K562 (cell line): Measurements from ENCODE around the gene MYG1. TPM values are rescaled to one million over a fixed set of nuclear protein-coding genes. Genes with fewer than 3 reads are reported as not detected.
A peak's percentile ranks its signal among the peaks of the same experiment; 100 is the strongest.

Experiments used
- ATAC-seq: fragments of 200-7000 bp; cut with Tn5 transposase; 3 replicates; pipeline ENCODE4 v1.9.1; 2020; ENCODE audit warnings: moderate library complexity
- BruUV-seq: library from RNA; stranded (reverse); fragments of 400-500 nt; replicated peaks from 2 replicates; lab custom pipeline; 2021; lab: Mats Ljungman, UMichigan
- CTCF ChIA-PET: fragments of 300-600 bp; formaldehyde crosslinking; extraction: SDS; loops from one replicate; lab custom pipeline; 2021; ENCODE audit warnings: low intra/inter-chr PET ratio; lab: Yijun Ruan, JAX
- POLR2A ChIA-PET: fragments of 300-600, 350-650 bp; sonication (Branson Sonifier 250); formaldehyde crosslinking; extraction: SDS; loops from one replicate; lab custom pipeline; 2021; ENCODE audit warnings: antibody characterized with exemption, inconsistent platforms; lab: Yijun Ruan, JAX
- DNase-seq, 4 experiments: peaks; one replicate each; pipeline versions ENCODE4 v3.0.0 to v3.0.0-alpha.2; 2011 to 2018; ENCODE audit warnings: low spot score in 3 of 4, mixed read lengths in 3 of 4; ENCODE audit errors: extremely low read depth in 1 of 4
- FAIRE-seq: peaks from 2 replicates; lab custom pipeline; 2011; peaks lifted over from hg19 to GRCh38; lab: Jason Lieb, UNC
- H2AFZ ChIP-seq: 2 replicates; pipeline ENCODE4 v1.6.0; 2011; ENCODE audit warnings: low read depth, low read length, control low read depth, inconsistent platforms
- H3K27ac ChIP-seq: fragments of 200-600 bp; 3 replicates; pipeline ENCODE4 v1.8.0; 2011; ENCODE audit warnings: low read depth, mild to moderate bottlenecking, control low read depth, inconsistent platforms, low read length, moderate library complexity, mixed read lengths; ENCODE audit errors: extremely low read depth
- H3K27me3 ChIP-seq, 2 experiments: fragments of 300-600 bp in 1 of 2; 2 replicates in 1 of 2; 3 replicates in 1 of 2; pipeline versions ENCODE4 v1.6.0 to v1.8.0; 2011; ENCODE audit warnings: inconsistent platforms in 2 of 2, low read length in 2 of 2, mild to moderate bottlenecking in 1 of 2, mixed read lengths in 1 of 2, moderate library complexity in 1 of 2; ENCODE audit not compliant: control insufficient read depth in 2 of 2, insufficient read depth in 2 of 2
- H3K36me3 ChIP-seq: fragments of 300-600 bp; 3 replicates; pipeline ENCODE4 v1.8.0; 2011; ENCODE audit warnings: mild to moderate bottlenecking, low read length, inconsistent platforms; ENCODE audit not compliant: control insufficient read depth, insufficient read depth
- H3K4me1 ChIP-seq, 2 experiments: fragments of 200-600 bp in 1 of 2; replicated peaks in 1 of 2; 2 replicates in 1 of 2; 3 replicates in 1 of 2; pipeline versions ENCODE4 v1.5.1 to v1.8.0; 2011; ENCODE audit warnings: inconsistent platforms in 2 of 2, low read length in 2 of 2, mild to moderate bottlenecking in 1 of 2, mixed read lengths in 1 of 2, moderate library complexity in 1 of 2; ENCODE audit not compliant: control insufficient read depth in 2 of 2, insufficient read depth in 2 of 2
- H3K4me2 ChIP-seq: 2 replicates; pipeline ENCODE4 v1.6.1; 2011; ENCODE audit warnings: low read length, control low read depth, inconsistent platforms, mixed read lengths; ENCODE audit not compliant: insufficient read depth
- H3K4me3 ChIP-seq: fragments of 200-600 bp; sonication (generic), shearing (Covaris generic); 2 replicates; pipeline ENCODE4 v1.5.1; 2016; ENCODE audit warnings: control low read depth, inconsistent platforms
- H3K79me2 ChIP-seq: fragments of 200-600 bp; 3 replicates; pipeline ENCODE4 v1.8.0; 2011; ENCODE audit warnings: low read length, inconsistent platforms; ENCODE audit not compliant: control insufficient read depth, insufficient read depth
- H3K9ac ChIP-seq, 2 experiments: 2 replicates each; pipeline versions ENCODE4 v1.6.0 to v1.6.1; 2011; ENCODE audit warnings: low read depth in 2 of 2, low read length in 2 of 2, control low read depth in 1 of 2, inconsistent platforms in 1 of 2, mild to moderate bottlenecking in 1 of 2, mixed read lengths in 1 of 2; ENCODE audit not compliant: insufficient read depth in 1 of 2
- H3K9me1 ChIP-seq: one replicate; pipeline ENCODE4 v1.6.0; 2011; ENCODE audit warnings: inconsistent platforms, mild to moderate bottlenecking, low read length, moderate library complexity; ENCODE audit not compliant: control insufficient read depth, insufficient read depth
- H3K9me3 ChIP-seq: replicated peaks from 2 replicates; pipeline ENCODE4 v1.5.1; 2011; ENCODE audit warnings: low read depth, low read length, inconsistent platforms; ENCODE audit not compliant: control insufficient read depth, insufficient read depth
- H4K20me1 ChIP-seq: replicated peaks from 2 replicates; pipeline ENCODE4 v1.6.1; 2011; ENCODE audit warnings: low read length, inconsistent platforms, mixed read lengths; ENCODE audit not compliant: control insufficient read depth, insufficient read depth
- ARID2 ChIP-seq: fragments of 450-650 bp; IDR thresholded peaks from 2 replicates; pipeline ENCODE4 v1.6.1; 2017; ENCODE audit warnings: antibody characterized with exemption, mild to moderate bottlenecking
- ARNT ChIP-seq, 2 experiments: fragments of 450-650 bp; IDR thresholded peaks; 2 replicates each; pipeline ENCODE4 v1.6.1; 2016; ENCODE audit warnings: mild to moderate bottlenecking in 1 of 2
- EP300 ChIP-seq: IDR thresholded peaks from 2 replicates; pipeline ENCODE4 v1.6.1; 2012; ENCODE audit warnings: low read length, improper control_type of control experiment
- HDGF ChIP-seq: fragments of 450-650 bp; IDR thresholded peaks from 2 replicates; pipeline ENCODE4 v1.6.1; 2016
- MEF2D ChIP-seq: conservative IDR thresholded peaks from 2 replicates; pipeline ENCODE4 v1.6.1; 2016; ENCODE audit warnings: low read depth, missing genetic modification characterization, missing compliant biosample characterization
- NBN ChIP-seq: fragments of 450-650 bp; IDR thresholded peaks from 2 replicates; pipeline ENCODE4 v1.6.1; 2016; ENCODE audit warnings: low read depth, mild to moderate bottlenecking
- NCOA4 ChIP-seq: fragments of 450-650 bp; IDR thresholded peaks from 2 replicates; pipeline ENCODE4 v1.6.1; 2018; ENCODE audit warnings: mild to moderate bottlenecking; ENCODE audit not compliant: partially characterized antibody
- NFIC ChIP-seq: fragments of 450-650 bp; IDR thresholded peaks from 2 replicates; pipeline ENCODE4 v1.6.1; 2017; ENCODE audit warnings: mild to moderate bottlenecking, inconsistent platforms
- PHF8 ChIP-seq: fragments of 200-600 bp; sonication (generic); IDR thresholded peaks from 2 replicates; pipeline ENCODE4 v1.6.1; 2012; ENCODE audit warnings: mixed run types, mild to moderate bottlenecking, inconsistent platforms, low read length, moderate library complexity, borderline replicate concordance
- RBM17 ChIP-seq: fragments of 200-400 bp; formaldehyde crosslinking; IDR thresholded peaks from 2 replicates; pipeline ENCODE4 v1.6.1; 2017; ENCODE audit warnings: low read depth, mild to moderate bottlenecking, low read length, borderline replicate concordance
- SMARCA4 ChIP-seq: fragments of 450-650 bp; IDR thresholded peaks from 2 replicates; pipeline ENCODE4 v1.6.1; 2016
- SUPT5H ChIP-seq: fragments of 450-650 bp; IDR thresholded peaks from 2 replicates; pipeline ENCODE4 v1.6.1; 2016
- ZKSCAN1 ChIP-seq: fragments of 150-350 bp; IDR thresholded peaks from 2 replicates; pipeline ENCODE4 v1.6.1; 2016; ENCODE audit warnings: low read depth, low read length
- WGBS: fragments of 100-300 bp; shearing (Covaris generic); methylation state at CpG from one replicate; pipeline ENCODE4 v1.1.6; 2016; ENCODE audit warnings: low coverage, mixed read lengths; ENCODE audit not compliant: insufficient coverage; ENCODE audit errors: missing lambda C conversion rate; 5-methylcytosine and 5-hydroxymethylcytosine counted together
- in situ Hi-C: fragments of 300-500 bp; cut with MboI; formaldehyde crosslinking; loops from 4 replicates; pipeline ENCODE4 v1.15.0; 2018; ENCODE audit warnings: inconsistent platforms, mixed read lengths
- intact Hi-C: fragments of 100-400 bp; cut with micrococcal nuclease; formaldehyde crosslinking; loops from 2 replicates; pipeline ENCODE4 v1.14.2; 2022
- polyA plus RNA-seq, 8 experiments: library from polyadenylated mRNA; depleted of rRNA in 4 of 8; stranded (reverse) in 5 of 8; unstranded in 3 of 8; fragments of >200 nt; fragmentation: Nextera tagmentation in 2 of 8; fragmentation: Illumina TruSeq in 1 of 8; extraction: Ambion mirVana in 2 of 8; extraction: Trizol in 1 of 8; gene quantifications; 2 replicates each; pipeline versions ENCODE4 v1.2.1 to v1.2.3, GENCODE V29; 2011 to 2014; ENCODE audit warnings: inconsistent platforms in 1 of 8, missing spikeins in 1 of 8
- total RNA-seq, 7 experiments: library from RNA; depleted of rRNA in 6 of 7; stranded (reverse); fragments of >200 nt in 6 of 7; fragmentation: Illumina TruSeq in 2 of 7; extraction: Trizol in 2 of 7; gene quantifications; 2 replicates each; pipeline versions ENCODE4 v1.2.1 to v1.2.3, GENCODE V29; 2011 to 2021; ENCODE audit warnings: low replicate concordance in 1 of 7
- TF ChIP-seq, protein P1 (sequence below), 2 experiments: fragments of 450-650 bp; formaldehyde crosslinking in 1 of 2; IDR thresholded peaks; 2 replicates each; pipeline versions ENCODE4 v1.4.0 to v1.6.1; 2014 to 2020; ENCODE audit warnings: mild to moderate bottlenecking in 2 of 2, borderline replicate concordance in 1 of 2, low read depth in 1 of 2
- TF ChIP-seq, protein P2 (sequence below): IDR thresholded peaks from 3 replicates; pipeline ENCODE4 v1.6.1; 2011; ENCODE audit warnings: borderline replicate concordance, mild to moderate bottlenecking; ENCODE audit not compliant: insufficient read length, insufficient read depth

MYG1 gene
- total and polyA plus RNA-seq, 9 of the 15 experiments (the other 6 are each of a cell fraction or from before 2014, with no cell fraction given) = 0.45 to 5.6 (median 2.1) TPM

DNA sequence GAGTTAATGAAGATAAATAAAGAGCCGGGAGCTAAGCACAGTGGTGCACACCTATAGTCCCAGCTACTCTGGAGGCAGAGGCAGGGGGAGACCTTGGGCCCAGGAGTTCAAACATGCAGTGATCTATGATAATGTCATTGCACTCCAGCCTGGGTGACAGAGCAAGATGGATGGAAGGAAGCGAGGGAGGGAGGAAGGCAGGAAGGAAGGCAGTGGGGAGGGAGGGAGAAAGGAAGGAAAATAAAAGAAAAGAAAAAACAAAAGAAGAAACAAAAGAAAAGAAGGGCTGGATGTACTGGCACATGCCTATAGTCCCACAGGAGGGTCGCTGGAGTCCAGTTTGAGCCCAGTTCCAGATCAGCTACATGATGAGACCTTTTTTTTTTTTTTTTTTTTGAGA is 55.6 kb downstream of the MYG1 start:
- Histone ChIP-seq H3K4me3 (no peak overlapping the region), H3K9me3 (no peaks in the 10 kb centered on the region), H3K4me1 (peaks cover 12 to 17% of the 10 kb centered on the region in 2 experiments), H4K20me1 (no peaks in the 10 kb centered on the region), H3K27ac (peak overlapping the region; percentile 51), H2AFZ (peak overlapping the region; percentile 95), H3K9ac (peak overlapping the region; percentile 19 to 32; a peak in 2 of 4 replicates), H3K27me3 (no peaks in the 10 kb centered on the region), H3K36me3 (no peaks in the 10 kb centered on the region), H3K9me1 (no peaks in the 10 kb centered on the region), H3K4me2 (peak overlapping the region; percentile 23; the same call in 1 of the 2 replicates), H3K79me2 (no peaks in the 10 kb centered on the region)
- POLR2A ChIA-PET = interaction anchor here (0.6 to 2.4 kb wide), 8 partner anchors 11 to 674 kb away, joined by 3 to 8 read pairs (median 3); partner anchors contain the start of gene TARBP2
- CTCF ChIA-PET = interaction anchor here (1.4 to 4.3 kb wide), 2 partner anchors 26 to 66 kb away, joined by 6 to 43 read pairs; no protein-coding TSS in a partner anchor
- FAIRE-seq (peak; percentile 62), ATAC-seq (peak; percentile 86), DNase-seq (peak in 3 of 4 experiments; percentile 22 to 84 (median 42))
- in situ Hi-C loops (loop anchor here (5.0 kb wide), 1 partner anchor 67 kb away; the partner anchor contains the start of gene AMHR2), intact Hi-C loops (no loop called here)
- 12% methylated on average over 3 of the region's 3 CpGs for WGBS
- BruUV-seq = no TSS peak
- TF ChIP-seq NBN (peak; percentile 77), MEF2D (0 out of 2 replicates have a peak, but pooled peaks have one; percentile 14), RBM17 (no peak), NCOA4 (peak; percentile 31), SMARCA4 (peak; percentile 80), ARID2 (0 out of 2 replicates have a peak, but pooled peaks have one; percentile 7), ZKSCAN1 (no peak), SUPT5H (peak; percentile 37; the same call in 1 of the 2 replicates), HDGF (peak; percentile 78; the same call in 1 of the 2 replicates), ARNT (IDR thresholded peaks at IDR 0.05) (peak; percentile 57 to 79; a peak in 2 of 4 replicates), EP300 (peak; percentile 52), PHF8 (no peak), NFIC (peak; percentile 21; the same call in 1 of the 2 replicates)
- TF ChIP-seq, protein P1, sequence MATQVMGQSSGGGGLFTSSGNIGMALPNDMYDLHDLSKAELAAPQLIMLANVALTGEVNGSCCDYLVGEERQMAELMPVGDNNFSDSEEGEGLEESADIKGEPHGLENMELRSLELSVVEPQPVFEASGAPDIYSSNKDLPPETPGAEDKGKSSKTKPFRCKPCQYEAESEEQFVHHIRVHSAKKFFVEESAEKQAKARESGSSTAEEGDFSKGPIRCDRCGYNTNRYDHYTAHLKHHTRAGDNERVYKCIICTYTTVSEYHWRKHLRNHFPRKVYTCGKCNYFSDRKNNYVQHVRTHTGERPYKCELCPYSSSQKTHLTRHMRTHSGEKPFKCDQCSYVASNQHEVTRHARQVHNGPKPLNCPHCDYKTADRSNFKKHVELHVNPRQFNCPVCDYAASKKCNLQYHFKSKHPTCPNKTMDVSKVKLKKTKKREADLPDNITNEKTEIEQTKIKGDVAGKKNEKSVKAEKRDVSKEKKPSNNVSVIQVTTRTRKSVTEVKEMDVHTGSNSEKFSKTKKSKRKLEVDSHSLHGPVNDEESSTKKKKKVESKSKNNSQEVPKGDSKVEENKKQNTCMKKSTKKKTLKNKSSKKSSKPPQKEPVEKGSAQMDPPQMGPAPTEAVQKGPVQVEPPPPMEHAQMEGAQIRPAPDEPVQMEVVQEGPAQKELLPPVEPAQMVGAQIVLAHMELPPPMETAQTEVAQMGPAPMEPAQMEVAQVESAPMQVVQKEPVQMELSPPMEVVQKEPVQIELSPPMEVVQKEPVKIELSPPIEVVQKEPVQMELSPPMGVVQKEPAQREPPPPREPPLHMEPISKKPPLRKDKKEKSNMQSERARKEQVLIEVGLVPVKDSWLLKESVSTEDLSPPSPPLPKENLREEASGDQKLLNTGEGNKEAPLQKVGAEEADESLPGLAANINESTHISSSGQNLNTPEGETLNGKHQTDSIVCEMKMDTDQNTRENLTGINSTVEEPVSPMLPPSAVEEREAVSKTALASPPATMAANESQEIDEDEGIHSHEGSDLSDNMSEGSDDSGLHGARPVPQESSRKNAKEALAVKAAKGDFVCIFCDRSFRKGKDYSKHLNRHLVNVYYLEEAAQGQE (IDR thresholded peaks at IDR 0.05; ENCODE audit: borderline replicate concordance) = peak; percentile 47; the same call in 1 of the 2 replicates
- TF ChIP-seq, protein P1 (CRISPR knock-in tag; IDR thresholded peaks at IDR 0.05; ENCODE audit: low read depth) = no peak
- TF ChIP-seq, protein P2, sequence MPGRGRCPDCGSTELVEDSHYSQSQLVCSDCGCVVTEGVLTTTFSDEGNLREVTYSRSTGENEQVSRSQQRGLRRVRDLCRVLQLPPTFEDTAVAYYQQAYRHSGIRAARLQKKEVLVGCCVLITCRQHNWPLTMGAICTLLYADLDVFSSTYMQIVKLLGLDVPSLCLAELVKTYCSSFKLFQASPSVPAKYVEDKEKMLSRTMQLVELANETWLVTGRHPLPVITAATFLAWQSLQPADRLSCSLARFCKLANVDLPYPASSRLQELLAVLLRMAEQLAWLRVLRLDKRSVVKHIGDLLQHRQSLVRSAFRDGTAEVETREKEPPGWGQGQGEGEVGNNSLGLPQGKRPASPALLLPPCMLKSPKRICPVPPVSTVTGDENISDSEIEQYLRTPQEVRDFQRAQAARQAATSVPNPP = no peak
